ENCODE measurements around the gene TSPAN10. TPM values are rescaled to one million over a fixed set of nuclear protein-coding genes. Genes with fewer than 3 reads are reported as not detected.
A peak's percentile ranks its signal among the peaks of the same experiment; 100 is the strongest.

The TSPAN10 gene
- total RNA-seq, 1 donor from 2014 or later: 1.0 TPM

GRCh38 chr17:81635431-81635830 is 1.6 kb upstream of the TSPAN10 start:
- no peak for DNase-seq

DNA sequence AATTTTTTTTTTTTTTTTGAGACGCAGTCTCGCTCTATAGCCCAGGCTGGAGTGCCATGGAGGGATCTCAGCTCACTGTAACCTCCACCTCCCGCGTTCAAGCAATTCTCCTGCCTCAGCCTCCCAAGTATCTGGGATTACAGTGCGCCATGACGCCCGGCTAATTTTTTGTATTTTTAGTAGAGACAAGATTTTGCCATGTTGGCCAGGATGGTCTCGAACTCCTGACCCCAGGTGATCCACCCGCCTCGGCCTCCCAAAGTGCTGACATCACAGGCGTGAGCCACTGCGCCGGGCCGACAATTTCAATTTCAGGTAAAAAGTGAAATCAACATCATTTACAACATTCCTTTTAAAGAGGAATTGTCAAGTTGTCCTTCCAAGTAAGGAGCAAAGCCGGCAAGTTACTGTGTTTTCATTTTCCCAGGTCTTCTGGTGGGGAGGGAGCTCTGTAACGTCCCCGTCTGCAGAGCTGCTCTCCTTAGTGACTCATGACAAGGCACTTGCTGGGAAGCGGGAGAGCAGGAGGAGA is 957 bp upstream of the TSPAN10 start:
- no peak for DNase-seq

GRCh38 chr17:81638683-81639082 is 1.7 kb downstream of the TSPAN10 start:
- no peak for DNase-seq

GRCh38 chr17:81640011-81640410 is 3.0 kb downstream of the TSPAN10 start:
- no peak for DNase-seq

DNA sequence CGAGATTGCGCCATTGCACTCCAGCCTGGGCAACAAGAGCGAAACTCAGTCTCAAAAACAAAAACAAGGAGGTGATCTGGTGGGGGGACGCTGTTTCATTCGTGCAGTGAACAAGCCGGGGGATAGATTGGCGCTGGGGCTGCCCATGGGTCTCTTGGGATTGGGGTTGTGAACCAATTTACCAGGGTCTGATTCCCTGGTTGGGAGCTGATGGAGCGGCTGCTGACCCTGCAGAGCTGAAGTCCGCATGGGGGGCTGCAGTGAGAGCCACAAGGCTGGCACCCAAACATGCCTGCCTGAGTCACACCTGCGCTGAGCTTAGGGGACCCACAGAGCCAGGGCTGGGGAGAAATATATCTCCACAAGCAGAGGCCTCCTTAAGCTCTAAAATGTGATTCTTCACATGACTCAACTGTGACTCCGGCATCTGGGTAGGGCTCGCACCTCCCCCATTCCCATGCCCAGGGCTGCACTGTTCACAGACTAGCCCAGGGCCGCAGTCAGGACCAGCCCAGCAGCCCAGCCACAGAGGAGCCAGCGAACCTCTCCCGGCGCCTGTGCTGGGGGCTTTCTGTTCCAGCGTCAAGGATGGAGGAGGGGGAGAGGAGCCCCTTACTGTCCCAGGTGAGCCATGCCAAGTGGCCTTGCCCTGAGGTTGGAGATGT is 5.0 kb downstream of the TSPAN10 start:
- no peak for DNase-seq

DNA sequence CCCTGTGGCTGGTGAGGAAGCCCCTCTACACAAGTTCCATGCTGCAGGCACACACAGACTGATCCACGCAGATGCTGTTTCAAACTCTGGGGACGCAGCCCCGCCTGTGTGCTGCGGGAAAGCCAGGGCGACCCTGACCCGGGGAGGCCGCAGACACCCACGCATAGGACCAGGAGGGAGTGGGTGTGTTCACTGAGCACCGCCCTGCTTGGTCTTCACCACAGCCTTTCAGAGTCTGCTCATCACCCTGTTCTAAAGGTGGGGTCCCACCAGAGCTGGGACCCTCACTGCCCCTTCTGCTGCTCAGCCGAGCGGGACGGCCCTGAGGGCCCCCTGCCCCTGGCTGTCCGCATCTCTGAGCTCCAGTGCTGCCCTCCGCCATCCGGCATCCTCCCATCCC is 7.5 kb downstream of the TSPAN10 start:
- no peak for DNase-seq

GRCh38 chr17:81644976-81645952 is 8.3 kb downstream of the TSPAN10 start:
- DNase-seq: no peak

GRCh38 chr17:81646869-81647600 is 10.0 kb downstream of the TSPAN10 start:
- DNase-seq: no peak

DNA sequence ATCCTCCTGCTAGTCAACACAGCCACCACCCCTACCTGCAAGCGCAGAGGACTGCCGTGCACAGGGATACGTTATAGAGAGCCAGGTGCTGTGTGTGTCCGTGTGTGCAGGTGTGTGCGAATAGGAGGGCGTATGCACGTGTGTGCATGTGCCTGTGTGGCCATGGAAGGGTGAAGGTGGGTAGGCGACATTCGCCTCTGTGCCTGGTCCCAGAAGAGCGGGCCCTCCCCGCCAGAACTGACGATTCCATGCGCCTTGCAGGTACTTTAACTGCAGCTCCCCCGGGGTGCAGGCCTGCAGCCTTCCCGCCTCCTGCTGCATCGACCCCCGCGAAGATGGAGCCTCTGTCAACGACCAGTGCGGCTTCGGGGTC is 10.6 kb downstream of the TSPAN10 start:
- no peak for DNase-seq

DNA sequence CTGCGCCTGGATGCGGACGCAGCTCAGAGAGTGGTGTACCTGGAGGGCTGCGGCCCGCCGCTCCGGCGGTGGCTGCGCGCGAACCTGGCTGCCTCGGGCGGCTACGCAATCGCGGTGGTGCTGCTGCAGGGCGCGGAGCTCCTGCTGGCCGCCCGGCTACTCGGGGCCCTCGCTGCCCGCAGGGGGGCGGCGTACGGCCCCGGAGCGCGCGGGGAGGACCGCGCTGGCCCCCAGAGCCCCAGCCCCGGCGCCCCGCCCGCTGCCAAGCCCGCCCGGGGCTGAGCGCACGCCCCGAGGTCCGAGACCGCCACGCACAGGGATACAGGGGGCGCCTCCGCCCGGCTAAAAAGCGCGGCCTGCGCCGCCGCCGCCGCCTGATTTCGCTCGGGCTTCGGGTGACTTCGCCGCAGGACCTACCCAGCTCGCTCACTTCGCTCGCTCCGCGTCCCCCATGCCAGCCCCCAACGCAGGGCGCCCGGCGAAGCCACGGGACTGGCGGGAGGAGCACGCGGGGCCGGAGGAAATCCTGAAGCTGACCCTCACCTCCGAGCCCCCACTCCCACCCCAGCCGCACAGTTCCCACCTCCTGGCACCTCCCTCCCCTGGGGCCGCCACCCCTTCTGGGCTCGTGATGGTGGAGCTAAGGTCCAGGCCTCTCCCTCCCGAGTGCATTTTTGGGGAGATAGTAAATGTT is 11.2 kb downstream of the TSPAN10 start:
- no peak for DNase-seq

DNA sequence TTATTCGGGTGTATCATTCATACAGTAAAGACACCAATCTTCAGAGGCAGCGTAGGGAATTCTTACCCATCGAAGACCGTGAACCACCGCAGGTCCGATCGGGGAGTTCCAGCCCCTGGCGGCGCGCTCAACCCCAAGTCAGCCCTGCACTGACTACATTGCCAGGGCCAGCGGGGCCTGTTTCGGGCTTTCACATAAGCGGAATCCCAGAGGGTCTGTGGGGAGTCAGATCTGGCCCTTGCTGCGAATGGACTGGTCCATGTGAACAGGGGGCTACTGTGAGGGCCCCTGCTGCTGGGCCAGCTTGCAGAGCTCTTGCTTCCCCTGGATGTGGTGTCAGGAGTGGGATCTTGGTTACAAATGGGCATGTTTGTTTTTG is 11.7 kb downstream of the TSPAN10 start:
- no peak for DNase-seq

GRCh38 chr17:81650951-81651350 is 14.0 kb downstream of the TSPAN10 start:
- DNase-seq: no peak

GRCh38 chr17:81651692-81652091 is 14.7 kb downstream of the TSPAN10 start:
- no peak for DNase-seq

DNA sequence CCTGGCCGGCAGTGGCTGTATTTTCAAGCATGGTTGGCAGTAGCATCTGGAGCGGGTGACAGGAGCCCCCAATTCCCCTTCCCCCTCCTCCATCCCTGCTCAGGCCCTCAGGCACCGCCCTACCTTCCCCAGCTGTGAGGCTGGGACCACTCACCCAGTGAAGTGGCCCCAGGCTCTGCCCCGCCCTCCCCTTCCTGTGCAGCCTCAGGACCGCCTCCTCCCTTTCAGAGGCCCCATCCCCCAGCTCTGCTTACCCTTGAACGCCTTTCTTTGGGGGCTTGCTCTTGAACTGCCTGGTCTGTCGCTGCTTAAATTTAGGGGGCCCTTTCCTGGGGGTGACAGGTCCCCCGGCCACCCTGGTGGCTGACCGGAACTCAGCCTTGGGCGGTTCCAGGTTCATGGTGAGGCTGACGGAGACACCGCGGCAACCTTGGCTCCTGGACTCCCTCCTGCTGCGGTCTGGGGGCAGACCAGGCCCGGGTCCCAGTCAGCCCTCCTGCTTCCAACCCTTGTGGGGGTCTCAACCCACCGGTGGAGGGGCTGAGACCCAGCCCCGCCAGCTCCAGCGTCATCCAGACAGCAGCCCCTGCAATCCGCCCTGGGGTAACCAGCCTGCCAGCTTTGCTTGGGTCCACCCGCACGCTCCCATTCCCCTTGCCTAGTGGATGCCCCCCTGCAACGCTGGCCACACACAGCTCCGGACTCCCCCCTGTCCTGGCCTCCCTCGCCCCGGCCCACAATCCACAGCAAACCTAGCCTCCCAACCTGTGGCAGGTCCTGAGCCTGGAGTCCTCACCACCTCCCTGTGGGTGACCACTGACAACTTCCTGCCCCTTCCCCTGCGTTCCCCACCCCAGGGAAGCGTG is 16.1 kb downstream of the TSPAN10 start:
- peak; percentile 16 for DNase-seq

DNA sequence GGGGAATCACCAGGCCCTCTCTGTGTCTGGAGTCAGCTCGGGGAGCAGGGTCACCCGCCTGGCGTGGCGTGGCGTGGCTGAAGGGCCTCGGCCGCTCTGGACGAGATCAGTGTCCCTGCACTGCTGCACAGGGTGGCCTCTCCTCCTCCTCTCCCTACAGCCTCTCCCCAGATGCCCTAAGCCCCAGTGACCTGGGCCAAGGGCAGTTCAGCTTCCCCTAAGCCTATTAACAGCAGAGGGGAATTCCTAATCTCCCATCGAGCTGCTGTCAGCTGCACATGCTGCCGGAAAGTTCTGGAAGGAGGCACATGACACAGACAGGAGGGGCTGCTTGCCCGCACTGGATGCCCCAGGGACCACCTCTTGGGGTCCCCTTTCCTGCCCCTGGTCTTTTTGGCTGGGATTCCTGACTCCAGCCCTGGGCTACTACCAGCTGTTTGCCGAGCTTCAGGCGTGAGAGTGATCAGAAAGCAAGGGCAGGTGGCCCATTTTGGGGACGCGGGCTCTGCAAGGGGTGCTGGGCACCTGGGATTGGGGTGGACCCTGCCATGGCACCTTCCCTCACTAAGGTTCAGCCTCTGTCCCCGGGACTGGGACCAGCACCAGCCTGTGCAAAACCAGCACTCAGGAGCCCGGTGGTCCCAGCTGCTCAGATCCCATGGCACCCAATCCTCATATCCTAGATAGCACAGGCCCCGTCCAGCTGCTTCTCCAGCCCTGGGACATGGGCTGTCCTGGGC is 18.6 kb downstream of the TSPAN10 start:
- no peak for DNase-seq

GRCh38 chr17:81656118-81656743 is 19.2 kb downstream of the TSPAN10 start, which contains the start of gene PDE6G:
TSS of gene PDE6G (minus strand) at chr17:81656542. CDS start at chr17:81653305, 3,237 bp downstream.
- DNase-seq: no peak

- no peak for DNase-seq
Observed at GRCh38 chr17:81656835-81657234, 19.8 kb downstream of the TSPAN10 start.

DNA sequence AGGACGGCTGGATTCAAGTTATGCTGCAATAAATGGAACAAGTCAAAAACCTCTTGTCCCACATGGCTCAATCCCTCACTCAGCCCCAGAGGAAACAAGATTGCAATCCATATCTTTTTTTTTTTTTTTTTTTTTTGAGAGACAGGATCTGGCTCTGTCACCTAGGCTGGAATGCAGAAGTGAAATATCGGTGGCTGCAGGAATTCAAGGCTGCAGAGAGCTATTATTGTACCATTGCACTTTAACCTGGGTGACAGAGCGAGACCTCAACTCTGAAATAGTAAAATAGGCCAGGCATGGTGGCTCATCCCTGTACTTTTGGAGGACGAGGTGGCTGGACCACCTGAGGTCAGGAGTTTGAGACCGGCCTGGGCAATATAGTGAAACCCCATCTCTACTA is 22.0 kb downstream of the TSPAN10 start:
- no peak for DNase-seq

- DNase-seq: no peak
Observed at GRCh38 chr17:81660441-81660840, 23.4 kb downstream of the TSPAN10 start.

GRCh38 chr17:81662002-81662401 is 25.0 kb downstream of the TSPAN10 start:
- no peak for DNase-seq
